GM23338 (cell line): ENCODE data around the gene BCR. TPM values are rescaled to one million over a fixed set of nuclear protein-coding genes. Genes with fewer than 3 reads are reported as not detected.

Experiments used
- ATAC-seq: fragments of 200-7000 bp; cut with Tn5 transposase; 3 replicates; pipeline ENCODE4 v1.9.1; 2020
- DNase-seq: peaks from one replicate; pipeline ENCODE4 v3.0.0-alpha.2; 2015; ENCODE audit warnings: low spot score
- H2AFZ ChIP-seq: fragments of 200-600 bp; sonication (generic); 2 replicates; pipeline ENCODE4 v1.8.0; 2016; ENCODE audit warnings: antibody characterized with exemption, mild to moderate bottlenecking, moderate library complexity
- H3F3A ChIP-seq: fragments of 200-600 bp; sonication (generic); replicated peaks from 2 replicates; pipeline ENCODE4 v1.8.0; 2017; ENCODE audit warnings: antibody characterized with exemption, mixed run types, low read depth
- H3K27ac ChIP-seq: fragments of 200-600 bp; sonication (generic); 2 replicates; pipeline ENCODE4 v1.6.1; 2016; ENCODE audit warnings: low read depth
- H3K27me3 ChIP-seq: fragments of 200-600 bp; sonication (generic); 2 replicates; pipeline ENCODE4 v1.8.0; 2016; ENCODE audit warnings: mild to moderate bottlenecking, mixed run types, moderate library complexity; ENCODE audit not compliant: insufficient read depth
- H3K36me3 ChIP-seq: fragments of 200-600 bp; sonication (generic); 2 replicates; pipeline ENCODE4 v1.8.0; 2016; ENCODE audit warnings: mild to moderate bottlenecking; ENCODE audit not compliant: insufficient read depth
- H3K4me1 ChIP-seq: fragments of 200-600 bp; sonication (generic); 2 replicates; pipeline ENCODE4 v1.8.0; 2016; ENCODE audit warnings: mild to moderate bottlenecking, moderate library complexity; ENCODE audit not compliant: insufficient read depth
- H3K4me2 ChIP-seq: fragments of 200-600 bp; sonication (generic); 2 replicates; pipeline ENCODE4 v1.7.1; 2017; ENCODE audit warnings: mixed run types
- H3K4me3 ChIP-seq: fragments of 200-600 bp; sonication (generic); 2 replicates; pipeline ENCODE4 v1.6.1; 2016; ENCODE audit warnings: mixed run types
- H3K79me2 ChIP-seq: fragments of 200-600 bp; sonication (generic); replicated peaks from 2 replicates; pipeline ENCODE4 v1.8.0; 2017; ENCODE audit warnings: mild to moderate bottlenecking; ENCODE audit not compliant: insufficient read depth
- H3K9me2 ChIP-seq: fragments of 200-600 bp; sonication (generic); 2 replicates; pipeline ENCODE4 v1.8.0; 2017; ENCODE audit not compliant: insufficient read depth
- H4K20me1 ChIP-seq: fragments of 200-600 bp; sonication (generic); replicated peaks from 2 replicates; pipeline ENCODE4 v1.8.0; 2017; ENCODE audit warnings: mild to moderate bottlenecking; ENCODE audit not compliant: insufficient read depth
- H3K27ac Mint-ChIP-seq: 2 replicates; pipeline ENCODE4 v1.8.0; 2020; ENCODE audit warnings: inconsistent platforms, mild to moderate bottlenecking, moderate library complexity, mixed read lengths
- H3K27me3 Mint-ChIP-seq: 3 replicates; pipeline ENCODE4 v1.8.0; 2022; ENCODE audit warnings: low read depth, mild to moderate bottlenecking, moderate library complexity, mixed read lengths, inconsistent platforms; ENCODE audit not compliant: insufficient read depth, poor library complexity
- H3K36me3 Mint-ChIP-seq: 3 replicates; pipeline ENCODE4 v1.8.0; 2021; ENCODE audit warnings: low read depth, mild to moderate bottlenecking, inconsistent platforms, moderate library complexity, mixed read lengths
- H3K4me1 Mint-ChIP-seq: 3 replicates; pipeline ENCODE4 v1.8.0; 2020; ENCODE audit warnings: mild to moderate bottlenecking, inconsistent platforms, mixed read lengths
- H3K4me3 Mint-ChIP-seq: 3 replicates; pipeline ENCODE4 v1.8.0; 2021; ENCODE audit warnings: moderate library complexity, mild to moderate bottlenecking, inconsistent platforms, mixed read lengths
- H3K9me3 Mint-ChIP-seq: 3 replicates; pipeline ENCODE4 v1.8.0; 2020; ENCODE audit warnings: moderate library complexity, mild to moderate bottlenecking, inconsistent platforms, mixed read lengths
- EZH2phosphoT487 ChIP-seq: fragments of 200-600 bp; sonication (generic); IDR thresholded peaks from one replicate; pipeline ENCODE4 v1.8.1; 2018; ENCODE audit warnings: antibody characterized with exemption; ENCODE audit not compliant: unreplicated experiment
- JUNB ChIP-seq: IDR thresholded peaks from one replicate; pipeline ENCODE4 v1.6.1; 2016; ENCODE audit warnings: antibody characterized with exemption; ENCODE audit not compliant: unreplicated experiment
- NANOG ChIP-seq: IDR thresholded peaks from 2 replicates; pipeline ENCODE4 v1.6.1; 2016; ENCODE audit warnings: antibody characterized with exemption, borderline replicate concordance
- POLR2AphosphoS5 ChIP-seq: IDR thresholded peaks from 2 replicates; pipeline ENCODE4 v1.6.1; 2016; ENCODE audit warnings: antibody characterized with exemption, low read depth
- ZNF114 ChIP-seq: fragments of 250-450 bp; sonication (Bioruptor Pico); IDR thresholded peaks from 2 replicates; pipeline ENCODE4 v1.5.0; 2020; ENCODE audit warnings: mild to moderate bottlenecking, moderate library complexity
- polyA plus RNA-seq: library from polyadenylated mRNA; unstranded; fragments of >200 nt; fragmentation: Nextera tagmentation; extraction: Ambion mirVana; gene quantifications from 2 replicates; pipeline ENCODE4 v1.2.1, GENCODE V29; 2016
- total RNA-seq: library from RNA; depleted of rRNA; stranded (reverse); fragments of >200 nt; shearing (Covaris generic); gene quantifications from 2 replicates; pipeline ENCODE4 v1.2.3, GENCODE V29; 2014
- TF ChIP-seq, protein P1 (sequence below): fragments of 250-450 bp; sonication (Bioruptor Pico); IDR thresholded peaks from 2 replicates; pipeline ENCODE4 v1.5.0; 2020; ENCODE audit warnings: mild to moderate bottlenecking, moderate library complexity

BCR gene
- total and polyA plus RNA-seq, 2 experiments from 2014 or later, result 17.7 to 121 TPM

DNA sequence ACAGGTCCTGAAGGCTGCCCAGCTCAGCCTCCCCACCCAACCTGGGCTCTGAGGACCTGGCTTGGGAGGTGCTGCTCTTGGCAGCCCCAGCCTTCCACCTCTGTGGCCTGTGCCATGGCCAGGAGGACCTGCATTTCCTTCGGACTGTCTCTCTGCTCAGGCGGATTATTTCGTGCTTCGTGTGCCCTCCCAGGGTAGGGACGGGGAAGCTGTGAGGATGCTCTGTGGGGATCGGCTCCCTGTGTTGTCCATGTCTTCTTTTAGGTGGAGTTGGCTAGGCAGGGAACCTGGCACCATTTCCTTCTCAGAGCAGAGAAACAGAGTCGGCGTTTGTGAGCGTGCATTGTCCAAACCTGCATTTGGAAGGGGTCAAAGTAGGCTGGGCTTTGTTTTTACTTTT lies 34.1 kb downstream of the BCR start (continued):
- TF ChIP-seq, protein P1, sequence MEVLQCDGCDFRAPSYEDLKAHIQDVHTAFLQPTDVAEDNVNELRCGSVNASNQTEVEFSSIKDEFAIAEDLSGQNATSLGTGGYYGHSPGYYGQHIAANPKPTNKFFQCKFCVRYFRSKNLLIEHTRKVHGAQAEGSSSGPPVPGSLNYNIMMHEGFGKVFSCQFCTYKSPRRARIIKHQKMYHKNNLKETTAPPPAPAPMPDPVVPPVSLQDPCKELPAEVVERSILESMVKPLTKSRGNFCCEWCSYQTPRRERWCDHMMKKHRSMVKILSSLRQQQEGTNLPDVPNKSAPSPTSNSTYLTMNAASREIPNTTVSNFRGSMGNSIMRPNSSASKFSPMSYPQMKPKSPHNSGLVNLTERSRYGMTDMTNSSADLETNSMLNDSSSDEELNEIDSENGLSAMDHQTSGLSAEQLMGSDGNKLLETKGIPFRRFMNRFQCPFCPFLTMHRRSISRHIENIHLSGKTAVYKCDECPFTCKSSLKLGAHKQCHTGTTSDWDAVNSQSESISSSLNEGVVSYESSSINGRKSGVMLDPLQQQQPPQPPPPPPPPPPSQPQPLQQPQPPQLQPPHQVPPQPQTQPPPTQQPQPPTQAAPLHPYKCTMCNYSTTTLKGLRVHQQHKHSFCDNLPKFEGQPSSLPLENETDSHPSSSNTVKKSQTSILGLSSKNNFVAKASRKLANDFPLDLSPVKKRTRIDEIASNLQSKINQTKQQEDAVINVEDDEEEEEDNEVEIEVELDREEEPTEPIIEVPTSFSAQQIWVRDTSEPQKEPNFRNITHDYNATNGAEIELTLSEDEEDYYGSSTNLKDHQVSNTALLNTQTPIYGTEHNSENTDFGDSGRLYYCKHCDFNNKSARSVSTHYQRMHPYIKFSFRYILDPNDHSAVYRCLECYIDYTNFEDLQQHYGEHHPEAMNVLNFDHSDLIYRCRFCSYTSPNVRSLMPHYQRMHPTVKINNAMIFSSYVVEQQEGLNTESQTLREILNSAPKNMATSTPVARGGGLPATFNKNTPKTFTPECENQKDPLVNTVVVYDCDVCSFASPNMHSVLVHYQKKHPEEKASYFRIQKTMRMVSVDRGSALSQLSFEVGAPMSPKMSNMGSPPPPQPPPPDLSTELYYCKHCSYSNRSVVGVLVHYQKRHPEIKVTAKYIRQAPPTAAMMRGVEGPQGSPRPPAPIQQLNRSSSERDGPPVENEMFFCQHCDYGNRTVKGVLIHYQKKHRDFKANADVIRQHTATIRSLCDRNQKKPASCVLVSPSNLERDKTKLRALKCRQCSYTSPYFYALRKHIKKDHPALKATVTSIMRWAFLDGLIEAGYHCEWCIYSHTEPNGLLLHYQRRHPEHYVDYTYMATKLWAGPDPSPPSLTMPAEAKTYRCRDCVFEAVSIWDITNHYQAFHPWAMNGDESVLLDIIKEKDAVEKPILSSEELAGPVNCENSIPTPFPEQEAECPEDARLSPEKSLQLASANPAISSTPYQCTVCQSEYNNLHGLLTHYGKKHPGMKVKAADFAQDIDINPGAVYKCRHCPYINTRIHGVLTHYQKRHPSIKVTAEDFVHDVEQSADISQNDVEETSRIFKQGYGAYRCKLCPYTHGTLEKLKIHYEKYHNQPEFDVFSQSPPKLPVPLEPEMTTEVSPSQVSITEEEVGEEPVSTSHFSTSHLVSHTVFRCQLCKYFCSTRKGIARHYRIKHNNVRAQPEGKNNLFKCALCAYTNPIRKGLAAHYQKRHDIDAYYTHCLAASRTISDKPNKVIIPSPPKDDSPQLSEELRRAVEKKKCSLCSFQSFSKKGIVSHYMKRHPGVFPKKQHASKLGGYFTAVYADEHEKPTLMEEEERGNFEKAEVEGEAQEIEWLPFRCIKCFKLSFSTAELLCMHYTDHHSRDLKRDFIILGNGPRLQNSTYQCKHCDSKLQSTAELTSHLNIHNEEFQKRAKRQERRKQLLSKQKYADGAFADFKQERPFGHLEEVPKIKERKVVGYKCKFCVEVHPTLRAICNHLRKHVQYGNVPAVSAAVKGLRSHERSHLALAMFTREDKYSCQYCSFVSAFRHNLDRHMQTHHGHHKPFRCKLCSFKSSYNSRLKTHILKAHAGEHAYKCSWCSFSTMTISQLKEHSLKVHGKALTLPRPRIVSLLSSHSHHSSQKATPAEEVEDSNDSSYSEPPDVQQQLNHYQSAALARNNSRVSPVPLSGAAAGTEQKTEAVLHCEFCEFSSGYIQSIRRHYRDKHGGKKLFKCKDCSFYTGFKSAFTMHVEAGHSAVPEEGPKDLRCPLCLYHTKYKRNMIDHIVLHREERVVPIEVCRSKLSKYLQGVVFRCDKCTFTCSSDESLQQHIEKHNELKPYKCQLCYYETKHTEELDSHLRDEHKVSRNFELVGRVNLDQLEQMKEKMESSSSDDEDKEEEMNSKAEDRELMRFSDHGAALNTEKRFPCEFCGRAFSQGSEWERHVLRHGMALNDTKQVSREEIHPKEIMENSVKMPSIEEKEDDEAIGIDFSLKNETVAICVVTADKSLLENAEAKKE (CRISPR knock-in tag), result no peak

DNA sequence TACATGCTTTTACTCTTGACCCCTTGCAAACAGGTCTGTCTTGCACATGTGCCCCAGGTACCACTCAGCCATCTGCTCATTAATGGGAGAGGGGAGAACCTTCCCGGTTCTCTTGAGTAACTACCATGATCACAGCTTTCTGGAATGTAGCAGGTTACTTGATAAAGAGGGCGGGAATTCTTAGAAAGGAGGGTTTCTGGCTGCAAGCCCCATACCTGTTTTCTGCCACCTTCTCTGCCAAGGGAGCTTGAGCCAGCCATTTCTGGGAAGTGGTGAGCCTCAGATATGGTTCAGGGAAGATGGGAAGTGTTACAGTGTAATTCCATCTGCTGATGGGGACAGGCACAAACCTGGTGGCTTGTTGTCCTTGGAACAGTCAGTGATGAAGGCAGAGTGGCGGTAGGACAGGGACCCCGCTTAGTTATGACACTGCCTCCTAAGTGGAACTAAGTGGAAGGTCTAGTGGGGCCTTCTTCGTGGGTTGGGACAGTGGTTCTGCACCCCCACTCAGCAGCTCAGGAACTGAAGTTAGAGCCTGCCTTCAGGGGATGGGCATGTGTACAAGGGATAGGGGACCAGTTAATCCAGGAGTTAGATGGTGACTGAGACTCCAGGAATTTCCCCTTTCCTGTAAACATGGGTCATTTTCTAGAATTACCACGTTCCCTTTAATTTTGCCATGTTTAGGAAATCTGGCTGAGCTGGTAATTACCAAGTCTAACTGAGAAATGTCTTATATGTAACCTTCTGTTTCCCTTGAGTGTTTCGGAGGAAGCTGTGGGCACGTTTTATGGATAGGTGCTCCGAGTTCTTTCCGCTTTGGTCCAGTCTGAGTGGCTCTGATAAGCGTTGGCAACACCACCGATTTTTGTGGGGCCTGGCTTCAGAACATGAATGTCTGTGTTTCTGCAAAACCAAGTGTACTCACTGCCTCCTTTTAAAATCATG lies 35.3 kb downstream of the BCR start:
- H4K20me1 ChIP-seq, result peaks cover 78% of the 10 kb centered on the region
- H3F3A ChIP-seq, result 0 out of 2 replicates have a peak, but pooled peaks cover 4% of the 10 kb centered on the region
- Mint-ChIP-seq H3K27me3 (peaks cover 19% of the 10 kb centered on the region), H3K9me3 (no peaks in the 10 kb centered on the region), H3K36me3 (no peaks in the 10 kb centered on the region; the same call in 2 of the 3 replicates), H3K4me3 (no peak overlapping the region), H3K27ac (peak overlapping the region; percentile 42; the same call in 1 of the 2 replicates), H3K4me1 (peaks cover 75% of the 10 kb centered on the region)
- no peak overlapping the region for H3K4me3 ChIP-seq
- no peaks in the 10 kb centered on the region for H3K27me3 ChIP-seq
- H3K4me2 ChIP-seq, result no peak overlapping the region
- H3K36me3 ChIP-seq, result no peaks in the 10 kb centered on the region
- H3K9me2 ChIP-seq, result no peaks in the 10 kb centered on the region
- peaks cover 100% of the 10 kb centered on the region for H3K79me2 ChIP-seq
- DNase-seq, result no peak
- no peak overlapping the region for H2AFZ ChIP-seq
- ATAC-seq, result no peak
- H3K4me1 ChIP-seq, result peaks cover 44% of the 10 kb centered on the region
- H3K27ac ChIP-seq, result 0 out of 2 replicates have a peak overlapping the region, but pooled peaks have one; percentile 39
- TF ChIP-seq POLR2AphosphoS5 (no peak), EZH2phosphoT487 (no peak), NANOG (no peak), ZNF114 (no peak), JUNB (no peak)
- TF ChIP-seq, protein P1 (CRISPR knock-in tag), result no peak
